Spleen (tissue), 11 donors: ENCODE results near the gene ZNF619. TPM values are rescaled to one million over a fixed set of nuclear protein-coding genes. Genes with fewer than 3 reads are reported as not detected.

Source experiments
- DNase-seq: peaks from one replicate; pipeline ENCODE4 v3.0.0-alpha.2; 2020
- H3K27ac ChIP-seq, 8 donors: fragments of 200-600 bp; sonication (generic) in 7 of 8; 1 replicate in 4 of 8; 2 replicates in 4 of 8; pipeline versions ENCODE4 v1.5.0 to v1.8.0; 2016 to 2021; ENCODE audit warnings: inconsistent platforms in 4 of 8, mild to moderate bottlenecking in 4 of 8, moderate library complexity in 1 of 8
- H3K27me3 ChIP-seq, 7 donors: fragments of 200-600 bp; sonication (generic) in 6 of 7; replicated peaks in 1 of 7; 1 replicate in 4 of 7; 2 replicates in 3 of 7; pipeline versions ENCODE4 v1.5.0 to v1.8.0; 2016 to 2021; ENCODE audit warnings: inconsistent platforms in 3 of 7, mild to moderate bottlenecking in 1 of 7
- H3K36me3 ChIP-seq, 6 donors: fragments of 200-600 bp; sonication (generic) in 5 of 6; 1 replicate in 4 of 6; 2 replicates in 2 of 6; pipeline versions ENCODE4 v1.5.0 to v1.8.0; 2016 to 2021; ENCODE audit warnings: inconsistent platforms in 2 of 6
- H3K4me1 ChIP-seq, 6 donors: fragments of 200-600 bp; sonication (generic) in 5 of 6; 1 replicate in 3 of 6; 2 replicates in 3 of 6; pipeline versions ENCODE4 v1.5.0 to v1.8.0; 2016 to 2021; ENCODE audit warnings: inconsistent platforms in 3 of 6
- H3K4me3 ChIP-seq, 8 donors: fragments of 200-600 bp; sonication (generic) in 7 of 8; 1 replicate in 4 of 8; 2 replicates in 4 of 8; pipeline versions ENCODE4 v1.5.0 to v1.8.0; 2016 to 2021; ENCODE audit warnings: inconsistent platforms in 4 of 8, mild to moderate bottlenecking in 4 of 8, moderate library complexity in 2 of 8
- H3K9me3 ChIP-seq, 8 donors: fragments of 200-600 bp; sonication (generic) in 7 of 8; 1 replicate in 4 of 8; 2 replicates in 4 of 8; pipeline versions ENCODE4 v1.5.0 to v1.8.0; 2016 to 2021; ENCODE audit warnings: inconsistent platforms in 4 of 8
- POLR2A ChIP-seq, 3 donors: fragments of 450-650 bp; IDR thresholded peaks; one replicate each; pipeline ENCODE4 v1.5.1; 2017; ENCODE audit warnings: antibody characterized with exemption in 3 of 3, mild to moderate bottlenecking in 1 of 3
- POLR2AphosphoS5 ChIP-seq, 3 donors: sonication (generic); formaldehyde crosslinking; IDR thresholded peaks; one replicate each; pipeline ENCODE4 v1.5.1; 2017; ENCODE audit warnings: antibody characterized with exemption in 3 of 3
- WGBS, 5 donors: extraction: QIAGEN DNeasy Blood & Tissue Kit in 3 of 5; methylation state at CpG; one replicate each; pipeline versions ENCODE4 v1.1.5 to v1.1.7; 2013 to 2018; 5-methylcytosine and 5-hydroxymethylcytosine counted together
- intact Hi-C: fragments of 100-400 bp; cut with DNase I; formaldehyde crosslinking; loops from one replicate; pipeline ENCODE4 v1.15.0; 2023; ENCODE audit warnings: low total_unique reads
- polyA plus RNA-seq, 3 donors: library from polyadenylated mRNA; stranded (reverse); fragments of 200-250 nt; gene quantifications; one replicate each; pipeline ENCODE4 v1.2.1, GENCODE V29; 2013
- total RNA-seq, 7 donors: library from RNA; depleted of rRNA in 3 of 7; stranded (reverse); fragments of >200 nt in 3 of 7; fragmentation: NEBNext Ultra II Directional in 4 of 7; extraction: Animal tissue kit (Norgen Biotek cat#: 25700) in 4 of 7; gene quantifications; one replicate each; pipeline versions ENCODE4 v1.1.0 to v1.2.1, GENCODE V29; 2016 to 2021
- TF ChIP-seq, protein P1 (sequence below), 11 experiments: fragments of 200-600 bp in 7 of 11; fragments of 450-650 bp in 4 of 11; sonication (generic) in 4 of 11; IDR thresholded peaks in 8 of 11; conservative IDR thresholded peaks in 3 of 11; 1 replicate in 7 of 11; 2 replicates in 4 of 11; pipeline versions ENCODE4 v1.4.0 to v1.8.0; 2016 to 2021; ENCODE audit warnings: antibody characterized with exemption in 11 of 11, inconsistent platforms in 4 of 11, mild to moderate bottlenecking in 1 of 11
- donor health status: healthy with polysubstance abuse.
- donor health status: DM: no; HTN: no; CAD: no; lungs with moderate emphysema.
- donor health status: DM: no; HTN: no; CAD: no.
- donor health status: Bipolar disorder and iron deficiency.
- donor health status: healthy.
- donor health status: DM: no; HTN: no; CAD: no.
- donor health status: DM: yes; HTN: yes; CAD: no.

The ZNF619 gene
- total and polyA plus RNA-seq, 10 donors, result 0.89 to 20.3 (median 11.3) TPM

DNA sequence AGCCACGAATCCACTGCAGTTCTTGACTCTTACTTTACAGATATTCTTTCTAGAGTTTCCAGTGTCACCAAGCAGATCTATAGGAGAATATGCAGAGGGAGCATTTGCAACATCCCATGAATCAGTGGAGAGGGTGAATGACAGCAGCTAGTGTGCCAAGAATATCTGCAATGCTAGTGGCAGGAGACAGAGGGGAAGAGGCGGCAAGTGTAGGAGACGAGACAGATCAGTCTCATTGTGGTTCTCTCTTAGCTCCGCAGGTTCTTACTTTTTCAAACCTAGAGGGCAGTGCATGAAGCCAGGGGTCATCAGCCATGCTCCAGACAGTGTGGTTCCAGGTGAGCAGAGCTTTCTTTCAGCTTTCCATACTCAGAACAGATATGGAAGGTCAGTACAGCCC lies 744 bp downstream of the ZNF619 start:
- no peak for DNase-seq
- intact Hi-C loops, result no loop called here
- TF ChIP-seq POLR2A (IDR thresholded peaks at IDR 0.05) (no peak), POLR2AphosphoS5 (IDR thresholded peaks at IDR 0.05) (no peak)
- TF ChIP-seq, protein P1, sequence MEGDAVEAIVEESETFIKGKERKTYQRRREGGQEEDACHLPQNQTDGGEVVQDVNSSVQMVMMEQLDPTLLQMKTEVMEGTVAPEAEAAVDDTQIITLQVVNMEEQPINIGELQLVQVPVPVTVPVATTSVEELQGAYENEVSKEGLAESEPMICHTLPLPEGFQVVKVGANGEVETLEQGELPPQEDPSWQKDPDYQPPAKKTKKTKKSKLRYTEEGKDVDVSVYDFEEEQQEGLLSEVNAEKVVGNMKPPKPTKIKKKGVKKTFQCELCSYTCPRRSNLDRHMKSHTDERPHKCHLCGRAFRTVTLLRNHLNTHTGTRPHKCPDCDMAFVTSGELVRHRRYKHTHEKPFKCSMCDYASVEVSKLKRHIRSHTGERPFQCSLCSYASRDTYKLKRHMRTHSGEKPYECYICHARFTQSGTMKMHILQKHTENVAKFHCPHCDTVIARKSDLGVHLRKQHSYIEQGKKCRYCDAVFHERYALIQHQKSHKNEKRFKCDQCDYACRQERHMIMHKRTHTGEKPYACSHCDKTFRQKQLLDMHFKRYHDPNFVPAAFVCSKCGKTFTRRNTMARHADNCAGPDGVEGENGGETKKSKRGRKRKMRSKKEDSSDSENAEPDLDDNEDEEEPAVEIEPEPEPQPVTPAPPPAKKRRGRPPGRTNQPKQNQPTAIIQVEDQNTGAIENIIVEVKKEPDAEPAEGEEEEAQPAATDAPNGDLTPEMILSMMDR (IDR thresholded peaks at IDR 0.05 in 8 of 11, conservative IDR thresholded peaks at IDR 0.05 in 3 of 11), result no peak
- Histone ChIP-seq H3K36me3 (peaks cover 2 to 44% (median 23%) of the 10 kb centered on the region in 6 donors), H3K4me3 (peak overlapping the region; percentile 62 to 78 (median 68)), H3K9me3 (no peaks in the 10 kb centered on the region), H3K27me3 (no peaks in the 10 kb centered on the region), H3K27ac (peak overlapping the region in 5 of 8 donors; percentile 86 to 89 (median 87)), H3K4me1 (peaks cover 4 to 29% (median 11%) of the 10 kb centered on the region in 6 donors)
- WGBS, 5 donors, result 53 to 65% (median 60%) methylated on average over 4 of the region's 4 CpGs

- DNase-seq, result no peak
- WGBS, 5 donors, result 91 to 98% (median 93%) methylated on average over 3 of the region's 3 CpGs
- H3K9me3 ChIP-seq, result peaks cover 8 to 35% (median 24%) of the 10 kb centered on the region in 8 donors
- no peaks in the 10 kb centered on the region for H3K27me3 ChIP-seq
- H3K36me3 ChIP-seq, result peaks cover 7 to 86% (median 58%) of the 10 kb centered on the region in 6 donors
- intact Hi-C loops, result no loop called here
- no peak overlapping the region for H3K27ac ChIP-seq
- TF ChIP-seq POLR2AphosphoS5 (IDR thresholded peaks at IDR 0.05), result no peak
- no peak for TF ChIP-seq POLR2A (IDR thresholded peaks at IDR 0.05)
- TF ChIP-seq, protein P1 (IDR thresholded peaks at IDR 0.05 in 8 of 11, conservative IDR thresholded peaks at IDR 0.05 in 3 of 11), result no peak
- H3K4me1 ChIP-seq, result no peaks in the 10 kb centered on the region
- peak overlapping the region in 1 of 8 donors; percentile 3 for H3K4me3 ChIP-seq
Measured at GRCh38 chr3:40487172-40487571, 10.2 kb downstream of the ZNF619 start.

DNA sequence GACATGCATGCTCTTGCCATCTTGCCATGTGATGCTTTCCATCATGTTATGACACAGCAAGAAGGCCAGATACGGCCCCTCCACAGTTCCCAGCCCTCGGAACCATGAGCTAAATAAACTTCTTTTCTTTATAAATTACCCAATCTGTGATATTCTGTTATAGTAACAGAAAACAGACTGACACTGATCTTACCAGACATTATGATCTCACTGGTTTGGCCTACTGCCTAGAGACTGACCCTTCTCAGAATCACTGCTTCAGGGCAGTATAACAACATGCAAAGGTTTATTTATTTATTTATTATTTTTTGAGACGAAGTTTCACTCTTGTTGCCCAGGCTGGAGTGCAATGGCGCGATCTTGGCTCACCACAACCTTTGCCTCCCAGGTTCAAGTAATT lies 14.0 kb downstream of the ZNF619 start:
- no peaks in the 10 kb centered on the region for H3K27me3 ChIP-seq
- peaks cover 4 to 48% (median 23%) of the 10 kb centered on the region in 6 donors for H3K36me3 ChIP-seq

DNA sequence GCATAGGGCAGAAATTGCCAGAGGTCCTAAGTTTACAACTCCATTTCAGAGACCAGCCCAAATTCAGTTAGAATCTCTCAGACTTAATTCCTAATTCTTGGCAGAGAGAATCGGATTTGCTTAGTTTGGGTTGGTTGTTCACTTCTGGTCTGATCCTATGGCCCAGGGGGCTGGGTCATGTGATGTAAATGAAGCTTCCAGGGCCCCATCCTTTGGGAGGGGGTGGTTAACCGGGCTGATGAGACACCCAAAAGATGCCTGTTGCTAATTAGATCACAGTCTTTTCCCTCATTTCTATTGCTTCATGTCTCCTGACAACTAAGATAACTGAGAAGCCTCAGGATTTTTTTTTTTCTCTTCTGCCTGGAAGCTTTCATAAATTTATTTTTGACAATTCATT lies 17.8 kb downstream of the ZNF619 start:
- 62 to 82% (median 70%) methylated on average over 2 of the region's 2 CpGs for WGBS, 5 donors
- peaks cover 0 to 11% (median 0%) of the 10 kb centered on the region in 6 donors for H3K36me3 ChIP-seq
- no peak for DNase-seq
- no peak overlapping the region for H3K27ac ChIP-seq
- H3K4me1 ChIP-seq, result no peaks in the 10 kb centered on the region
- TF ChIP-seq POLR2AphosphoS5 (IDR thresholded peaks at IDR 0.05) (no peak), POLR2A (IDR thresholded peaks at IDR 0.05) (no peak)
- TF ChIP-seq, protein P1 (IDR thresholded peaks at IDR 0.05 in 8 of 11, conservative IDR thresholded peaks at IDR 0.05 in 3 of 11), result no peak
- intact Hi-C loops, result no loop called here
- no peaks in the 10 kb centered on the region for H3K27me3 ChIP-seq
- H3K4me3 ChIP-seq, result no peak overlapping the region
- no peaks in the 10 kb centered on the region for H3K9me3 ChIP-seq

More for the DNA sequence above, 14.0 kb downstream of the ZNF619 start:
- no peak overlapping the region for H3K4me3 ChIP-seq
- H3K27ac ChIP-seq, result no peak overlapping the region
- H3K9me3 ChIP-seq, result peaks cover 8 to 34% (median 23%) of the 10 kb centered on the region in 8 donors
- H3K4me1 ChIP-seq, result no peaks in the 10 kb centered on the region
- WGBS, 5 donors, result 94 to 97% (median 96%) methylated on average over 5 of the region's 5 CpGs
- intact Hi-C loops, result no loop called here
- TF ChIP-seq, protein P1 (IDR thresholded peaks at IDR 0.05 in 8 of 11, conservative IDR thresholded peaks at IDR 0.05 in 3 of 11), result no peak
- TF ChIP-seq POLR2A (IDR thresholded peaks at IDR 0.05) (no peak), POLR2AphosphoS5 (IDR thresholded peaks at IDR 0.05) (no peak)
- DNase-seq, result no peak
